ENCODE measurements around the gene FER. TPM values are rescaled to one million over a fixed set of nuclear protein-coding genes. Genes with fewer than 3 reads are reported as not detected.
A peak's percentile ranks its signal among the peaks of the same experiment; 100 is the strongest.

The FER gene
- total and polyA plus RNA-seq, 9 of the 15 experiments (the other 6 are each of a cell fraction or from before 2014, with no cell fraction given), result 6.7 to 18.2 (median 8.9) TPM

DNA sequence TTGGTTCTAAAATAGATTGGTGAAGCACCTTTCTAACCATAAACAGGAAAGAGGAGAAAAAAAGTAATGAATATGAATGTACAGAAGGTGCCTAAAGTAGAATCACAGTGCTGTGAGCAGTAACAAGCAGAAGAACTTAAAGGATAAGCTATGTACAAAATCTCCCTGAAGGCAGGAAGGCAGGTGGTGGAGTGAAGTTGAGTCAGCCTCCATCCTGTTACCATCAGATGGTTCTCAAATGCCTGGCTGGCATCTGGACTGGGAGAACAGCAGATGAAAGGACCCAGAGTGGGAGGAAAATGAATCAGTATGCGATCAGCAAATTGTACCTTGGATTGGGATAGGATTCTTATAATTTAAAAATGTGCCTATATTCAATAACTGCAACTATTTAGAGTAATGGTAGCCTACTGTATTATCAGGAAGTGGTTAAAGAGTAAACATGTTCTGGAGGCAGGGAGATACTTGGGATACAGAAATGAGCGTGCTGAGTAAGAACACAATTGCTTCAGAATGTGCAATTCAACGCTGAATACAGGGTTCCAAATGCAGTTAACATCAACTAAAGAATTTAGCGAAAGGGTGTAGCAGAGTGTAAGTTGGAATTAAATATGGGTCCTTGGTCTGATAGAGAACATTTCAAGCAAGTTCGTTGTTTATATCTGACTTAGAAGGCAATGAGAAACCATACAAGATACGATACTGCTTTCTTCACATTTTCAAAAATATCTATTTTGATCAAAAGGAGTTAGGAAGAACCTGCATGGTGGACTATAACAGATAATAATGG is 21.1 kb upstream of the FER start (continued):
- TF ChIP-seq, protein P1, sequence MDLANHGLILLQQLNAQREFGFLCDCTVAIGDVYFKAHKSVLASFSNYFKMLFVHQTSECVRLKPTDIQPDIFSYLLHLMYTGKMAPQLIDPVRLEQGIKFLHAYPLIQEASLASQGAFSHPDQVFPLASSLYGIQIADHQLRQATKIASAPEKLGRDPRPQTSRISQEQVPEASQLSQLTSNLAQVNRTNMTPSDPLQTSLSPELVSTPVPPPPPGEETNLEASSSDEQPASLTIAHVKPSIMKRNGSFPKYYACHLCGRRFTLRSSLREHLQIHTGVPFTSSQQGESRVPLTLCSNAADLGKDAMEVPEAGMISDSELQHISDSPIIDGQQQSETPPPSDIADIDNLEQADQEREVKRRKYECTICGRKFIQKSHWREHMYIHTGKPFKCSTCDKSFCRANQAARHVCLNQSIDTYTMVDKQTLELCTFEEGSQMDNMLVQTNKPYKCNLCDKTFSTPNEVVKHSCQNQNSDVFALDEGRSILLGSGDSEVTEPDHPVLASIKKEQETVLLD (IDR thresholded peaks at IDR 0.05), result no peak
- TF ChIP-seq, protein P2, sequence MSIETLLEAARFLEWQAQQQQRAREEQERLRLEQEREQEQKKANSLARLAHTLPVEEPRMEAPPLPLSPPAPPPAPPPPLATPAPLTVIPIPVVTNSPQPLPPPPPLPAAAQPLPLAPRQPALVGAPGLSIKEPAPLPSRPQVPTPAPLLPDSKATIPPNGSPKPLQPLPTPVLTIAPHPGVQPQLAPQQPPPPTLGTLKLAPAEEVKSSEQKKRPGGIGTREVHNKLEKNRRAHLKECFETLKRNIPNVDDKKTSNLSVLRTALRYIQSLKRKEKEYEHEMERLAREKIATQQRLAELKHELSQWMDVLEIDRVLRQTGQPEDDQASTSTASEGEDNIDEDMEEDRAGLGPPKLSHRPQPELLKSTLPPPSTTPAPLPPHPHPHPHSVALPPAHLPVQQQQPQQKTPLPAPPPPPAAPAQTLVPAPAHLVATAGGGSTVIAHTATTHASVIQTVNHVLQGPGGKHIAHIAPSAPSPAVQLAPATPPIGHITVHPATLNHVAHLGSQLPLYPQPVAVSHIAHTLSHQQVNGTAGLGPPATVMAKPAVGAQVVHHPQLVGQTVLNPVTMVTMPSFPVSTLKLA (conservative IDR thresholded peaks at IDR 0.05), result 0 out of 4 replicates have a peak, but pooled peaks of 1 of the 2 experiments have one; percentile 9
- TF ChIP-seq ZNF174 (CRISPR knock-in tag; IDR thresholded peaks at IDR 0.05), result no peak
- TF ChIP-seq FOXA3 (CRISPR knock-in tag; conservative IDR thresholded peaks at IDR 0.05 in 1 of 2, IDR thresholded peaks at IDR 0.05 in 1 of 2), result peak in 1 of 2 experiments; percentile 84; a peak in 2 of 4 replicates
- TF ChIP-seq NCOR1 (IDR thresholded peaks at IDR 0.05), result 0 out of 2 replicates have a peak, but pooled peaks have one; percentile 11
- no peak for TF ChIP-seq TEAD2 (tag; IDR thresholded peaks at IDR 0.05)
- TF ChIP-seq DNMT1 (IDR thresholded peaks at IDR 0.05), result no peak
- no peak for TF ChIP-seq ZNF217 (CRISPR knock-in tag; IDR thresholded peaks at IDR 0.05)
- 0 out of 2 replicates have a peak, but pooled peaks have one; percentile 3 for TF ChIP-seq BRD4 (IDR thresholded peaks at IDR 0.05)
- TF ChIP-seq GTF2E2 (tag; IDR thresholded peaks at IDR 0.05), result peak; percentile 48; the same call in 1 of the 2 replicates
- TF ChIP-seq FOXP1 (CRISPR knock-in tag; IDR thresholded peaks at IDR 0.05), result no peak
- peak; percentile 33; the same call in 1 of the 2 replicates for TF ChIP-seq SPI1 (IDR thresholded peaks at IDR 0.05; ENCODE audit: borderline replicate concordance, low read depth, low read length)
- TF ChIP-seq HNRNPL (IDR thresholded peaks at IDR 0.05; ENCODE audit: low read depth, low read length), result no peak
- TF ChIP-seq CEBPG (CRISPR knock-in tag; IDR thresholded peaks at IDR 0.05), result no peak
- TF ChIP-seq CEBPG (tag; conservative IDR thresholded peaks at IDR 0.05 in 1 of 2, IDR thresholded peaks at IDR 0.05 in 1 of 2), result peak; percentile 33 to 51; a peak in 1 of 4 replicates
- TF ChIP-seq, protein P3, sequence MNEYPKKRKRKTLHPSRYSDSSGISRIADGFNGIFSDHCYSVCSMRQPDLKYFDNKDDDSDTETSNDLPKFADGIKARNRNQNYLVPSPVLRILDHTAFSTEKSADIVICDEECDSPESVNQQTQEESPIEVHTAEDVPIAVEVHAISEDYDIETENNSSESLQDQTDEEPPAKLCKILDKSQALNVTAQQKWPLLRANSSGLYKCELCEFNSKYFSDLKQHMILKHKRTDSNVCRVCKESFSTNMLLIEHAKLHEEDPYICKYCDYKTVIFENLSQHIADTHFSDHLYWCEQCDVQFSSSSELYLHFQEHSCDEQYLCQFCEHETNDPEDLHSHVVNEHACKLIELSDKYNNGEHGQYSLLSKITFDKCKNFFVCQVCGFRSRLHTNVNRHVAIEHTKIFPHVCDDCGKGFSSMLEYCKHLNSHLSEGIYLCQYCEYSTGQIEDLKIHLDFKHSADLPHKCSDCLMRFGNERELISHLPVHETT (CRISPR knock-in tag; conservative IDR thresholded peaks at IDR 0.05 in 1 of 2, IDR thresholded peaks at IDR 0.05 in 1 of 2), result peak in 1 of 2 experiments; percentile 67; a peak in 2 of 4 replicates
- 0 out of 2 replicates have a peak, but pooled peaks have one; percentile 17 for TF ChIP-seq SMARCE1 (IDR thresholded peaks at IDR 0.05)
- no peak for TF ChIP-seq TAF1 (IDR thresholded peaks at IDR 0.05; ENCODE audit: control insufficient read depth, extremely low read depth, insufficient read depth, low read length, severe bottlenecking)
- TF ChIP-seq, protein P4, sequence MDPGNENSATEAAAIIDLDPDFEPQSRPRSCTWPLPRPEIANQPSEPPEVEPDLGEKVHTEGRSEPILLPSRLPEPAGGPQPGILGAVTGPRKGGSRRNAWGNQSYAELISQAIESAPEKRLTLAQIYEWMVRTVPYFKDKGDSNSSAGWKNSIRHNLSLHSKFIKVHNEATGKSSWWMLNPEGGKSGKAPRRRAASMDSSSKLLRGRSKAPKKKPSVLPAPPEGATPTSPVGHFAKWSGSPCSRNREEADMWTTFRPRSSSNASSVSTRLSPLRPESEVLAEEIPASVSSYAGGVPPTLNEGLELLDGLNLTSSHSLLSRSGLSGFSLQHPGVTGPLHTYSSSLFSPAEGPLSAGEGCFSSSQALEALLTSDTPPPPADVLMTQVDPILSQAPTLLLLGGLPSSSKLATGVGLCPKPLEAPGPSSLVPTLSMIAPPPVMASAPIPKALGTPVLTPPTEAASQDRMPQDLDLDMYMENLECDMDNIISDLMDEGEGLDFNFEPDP (CRISPR knock-in tag; IDR thresholded peaks at IDR 0.05), result no peak
- no peak for TF ChIP-seq ZNF133 (CRISPR knock-in tag; IDR thresholded peaks at IDR 0.05)
- peak; percentile 36; the same call in 1 of the 2 replicates for TF ChIP-seq SMARCA4 (IDR thresholded peaks at IDR 0.05)
